A549 treated with Mapracorat at 1 μM for 4 hours (cell line): ENCODE results near the gene PHF12. TPM values are rescaled to one million over a fixed set of nuclear protein-coding genes. Genes with fewer than 3 reads are reported as not detected.

Experiments used
- total RNA-seq: library from RNA; stranded (reverse); fragments of 200-300 nt; extraction: Qiagen RNA extraction; gene quantifications from 5 replicates; pipeline ENCODE4 v1.2.3, GENCODE V29; 2022

PHF12 gene
- total RNA-seq, result 27.2 to 32.6 TPM (median 29.3 TPM) in 5 replicates

GRCh38 chr17:28951428-28951990, at the start of gene PHF12:
Gene PHF12, minus strand, starts transcription at chr17:28951518. Its CDS starts 558 bp downstream, at chr17:28950960.

GRCh38 chr17:28902819-28903545, 48.3 kb downstream of the PHF12 start, which contains the start of gene DHRS13:
Gene DHRS13, minus strand, starts transcription at chr17:28903079. Its CDS starts 135 bp downstream, at chr17:28902944.

GRCh38 chr17:28896884-28897768, 54.2 kb downstream of the PHF12 start, which contains the start of gene FLOT2:
Gene FLOT2, minus strand, starts transcription at chr17:28897733. Its CDS starts 159 bp downstream, at chr17:28897574.

Other genes with a start within 250 kb of the PHF12 start
- gene PROCA1, start 239.6 kb downstream of the PHF12 start, total RNA-seq, result 0.94 to 1.5 TPM (median 1.3 TPM) in 5 replicates
- gene RAB34, start 233.7 kb downstream of the PHF12 start, total RNA-seq, result 206 to 245 TPM (median 234 TPM) in 5 replicates
- 2,043 to 2,209 TPM (median 2,092 TPM) in 5 replicates for gene RPL23A, start 231.5 kb downstream of the PHF12 start, total RNA-seq
- 34.3 to 51.2 TPM (median 45.0 TPM) in 5 replicates for gene TLCD1, start 225.3 kb downstream of the PHF12 start, total RNA-seq
- 3.1 to 5.0 TPM (median 4.1 TPM) in 5 replicates for gene NEK8, start 222.7 kb downstream of the PHF12 start, total RNA-seq
- gene TRAF4, start 207.5 kb downstream of the PHF12 start, total RNA-seq, result 59.0 to 90.5 TPM (median 85.4 TPM) in 5 replicates
- 35.0 to 42.5 TPM (median 38.8 TPM) in 5 replicates for gene FAM222B, start 108.7 kb downstream of the PHF12 start, total RNA-seq
- gene ERAL1, start 96.5 kb downstream of the PHF12 start, total RNA-seq, result 69.4 to 88.1 TPM (median 83.9 TPM) in 5 replicates
- 75.7 to 87.8 TPM (median 85.9 TPM) in 5 replicates for gene FLOT2, start 53.8 kb downstream of the PHF12 start, total RNA-seq
- gene DHRS13, start 48.4 kb downstream of the PHF12 start, total RNA-seq, result 5.3 to 7.1 TPM (median 6.2 TPM) in 5 replicates
- 0.10 TPM in 1 of 5 replicates, not detected in the others for gene SEZ6, start 54.5 kb upstream of the PHF12 start, total RNA-seq
- gene PIPOX, start 91.6 kb upstream of the PHF12 start, total RNA-seq, result 0.26 to 0.28 TPM in 2 of 5 replicates, not detected in the others
- gene MYO18A, start 228.9 kb upstream of the PHF12 start, total RNA-seq, result 20.5 to 26.3 TPM (median 23.2 TPM) in 5 replicates